HepG2 (cell line): ENCODE results near the gene WDR91. TPM values are rescaled to one million over a fixed set of nuclear protein-coding genes. Genes with fewer than 3 reads are reported as not detected.

Source experiments
- ARNTL ChIP-seq: sonication (generic); formaldehyde crosslinking; IDR thresholded peaks from 2 replicates; pipeline ENCODE4 v1.4.0; 2020; ENCODE audit warnings: mild to moderate bottlenecking, missing genetic modification reagents
- CENPT ChIP-seq: sonication (generic); formaldehyde crosslinking; IDR thresholded peaks from 2 replicates; pipeline ENCODE4 v1.8.0; 2022; ENCODE audit warnings: low read depth, mild to moderate bottlenecking, moderate library complexity, missing genetic modification reagents
- HNRNPUL1 ChIP-seq: fragments of 200-400 bp; formaldehyde crosslinking; IDR thresholded peaks from 2 replicates; pipeline ENCODE4 v1.6.1; 2017; ENCODE audit warnings: low read depth, mild to moderate bottlenecking, low read length, moderate library complexity
- MXI1 ChIP-seq: IDR thresholded peaks from 3 replicates; pipeline ENCODE4 v1.6.1; 2012; ENCODE audit warnings: low read depth, low read length, inconsistent platforms, borderline replicate concordance
- PITX1 ChIP-seq: sonication (generic); formaldehyde crosslinking; IDR thresholded peaks from 2 replicates; pipeline ENCODE4 v1.5.1; 2020; ENCODE audit warnings: mild to moderate bottlenecking, missing genetic modification reagents
- SMAD1 ChIP-seq: sonication (generic); formaldehyde crosslinking; IDR thresholded peaks from 2 replicates; pipeline ENCODE4 v1.4.0; 2020; ENCODE audit warnings: missing genetic modification reagents, low read depth, mild to moderate bottlenecking, borderline replicate concordance
- SOX13 ChIP-seq, 3 experiments: fragments of 450-650 bp in 1 of 3; sonication (generic) in 1 of 3; formaldehyde crosslinking in 1 of 3; IDR thresholded peaks in 2 of 3; conservative IDR thresholded peaks in 1 of 3; 2 replicates each; pipeline versions ENCODE4 v1.5.0 to v1.6.1; 2016 to 2020; ENCODE audit warnings: antibody characterized with exemption in 1 of 3, mild to moderate bottlenecking in 1 of 3, missing compliant biosample characterization in 1 of 3, missing genetic modification reagents in 1 of 3, moderate library complexity in 1 of 3
- SPEN ChIP-seq: sonication (generic); formaldehyde crosslinking; IDR thresholded peaks from 2 replicates; pipeline ENCODE4 v1.5.1; 2020; ENCODE audit warnings: low read depth, mild to moderate bottlenecking, missing genetic modification reagents
- ZNF225 ChIP-seq: sonication (generic); formaldehyde crosslinking; IDR thresholded peaks from 2 replicates; pipeline ENCODE4 v1.4.0; 2020; ENCODE audit warnings: mild to moderate bottlenecking, missing genetic modification reagents
- ZNF230 ChIP-seq: sonication (generic); formaldehyde crosslinking; IDR thresholded peaks from 2 replicates; pipeline ENCODE4 v1.4.0; 2020; ENCODE audit warnings: mild to moderate bottlenecking, missing genetic modification reagents
- ZNF34 ChIP-seq: sonication (generic); formaldehyde crosslinking; IDR thresholded peaks from 2 replicates; pipeline ENCODE4 v1.4.0; 2020; ENCODE audit warnings: mild to moderate bottlenecking, missing genetic modification reagents, borderline replicate concordance
- polyA plus RNA-seq, 8 experiments: library from polyadenylated mRNA; depleted of rRNA in 3 of 8; stranded (reverse) in 7 of 8; unstranded in 1 of 8; fragments of >200 nt; fragmentation: Illumina TruSeq in 4 of 8; extraction: Trizol in 4 of 8; gene quantifications; 2 replicates each; pipeline versions ENCODE4 v1.2.1 to v1.2.3, GENCODE V29; 2011 to 2016; ENCODE audit warnings: low read depth in 4 of 8, missing spikeins in 1 of 8, mixed read lengths in 1 of 8; ENCODE audit not compliant: insufficient read depth in 1 of 8
- total RNA-seq, 5 experiments: library from RNA; depleted of rRNA; stranded (reverse); fragments of >200 nt; fragmentation: Illumina TruSeq; extraction: Trizol; gene quantifications; 2 replicates each; pipeline ENCODE4 v1.2.3, GENCODE V29; 2016; ENCODE audit warnings: low read depth in 1 of 5
- TF ChIP-seq, protein P1 (sequence below): sonication (generic); formaldehyde crosslinking; IDR thresholded peaks from 2 replicates; pipeline ENCODE4 v1.4.0; 2020; ENCODE audit warnings: missing genetic modification reagents
- TF ChIP-seq, protein P2 (sequence below): sonication (generic); formaldehyde crosslinking; IDR thresholded peaks from 2 replicates; pipeline ENCODE4 v1.5.0; 2020; ENCODE audit warnings: mild to moderate bottlenecking, missing genetic modification reagents
- TF ChIP-seq, protein P3 (sequence below): sonication (generic); formaldehyde crosslinking; IDR thresholded peaks from 2 replicates; pipeline ENCODE4 v1.4.0; 2020; ENCODE audit warnings: mild to moderate bottlenecking, missing genetic modification reagents, borderline replicate concordance
- TF ChIP-seq, protein P4 (sequence below): sonication (generic); formaldehyde crosslinking; IDR thresholded peaks from 2 replicates; pipeline ENCODE4 v1.4.0; 2020; ENCODE audit warnings: mild to moderate bottlenecking, missing genetic modification reagents
- TF ChIP-seq, protein P5 (sequence below): IDR thresholded peaks from 2 replicates; pipeline ENCODE4 v1.6.1; 2016; ENCODE audit warnings: missing compliant biosample characterization, missing genetic modification reagents, borderline replicate concordance

Gene WDR91
- total and polyA plus RNA-seq, 2 of the 13 experiments (the other 11 are each of a cell fraction or from before 2014, with no cell fraction given), result 11.6 to 12.1 TPM

DNA sequence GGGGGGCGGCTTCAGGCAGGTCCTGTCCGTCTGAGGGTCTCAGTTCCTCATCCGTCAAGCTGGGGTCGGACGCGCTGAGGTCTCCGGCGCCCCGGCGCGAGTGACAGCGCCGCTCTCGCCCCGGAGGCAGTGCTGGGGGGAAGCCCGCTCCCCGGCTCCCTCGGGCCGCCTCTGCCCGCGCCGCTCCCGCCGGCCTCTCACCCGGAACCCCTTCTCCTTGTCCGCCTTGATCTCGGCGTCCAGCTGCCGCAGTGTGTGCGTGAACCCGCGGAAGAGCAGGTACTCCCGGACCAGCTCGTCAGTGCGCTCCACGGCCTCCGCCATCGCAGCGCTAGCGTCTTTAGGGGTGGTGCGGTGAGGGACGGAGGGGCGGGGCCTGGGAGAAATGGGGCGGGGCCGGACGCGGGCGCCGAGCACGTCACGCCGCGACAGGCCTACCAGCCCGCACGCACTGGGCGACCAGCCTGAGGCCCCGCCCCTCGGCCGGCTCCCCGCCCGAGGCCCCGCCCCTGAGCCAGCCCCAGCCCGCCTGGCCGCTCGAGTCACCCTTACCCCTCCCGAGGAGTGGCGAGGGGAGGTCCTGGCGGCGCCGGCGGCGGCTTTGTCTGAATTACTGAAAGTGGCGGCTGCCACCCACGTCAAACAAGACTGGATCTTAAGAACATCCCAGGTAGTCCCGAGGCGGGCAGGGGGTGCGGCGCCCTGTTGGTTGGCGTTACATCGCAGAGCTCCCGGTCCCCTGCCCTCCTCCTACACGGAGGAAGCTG is at the start of gene WDR91 (continued):
- no peak for TF ChIP-seq ZNF230 (CRISPR knock-in tag)
- TF ChIP-seq ZNF34, result no peak
- TF ChIP-seq, protein P1, sequence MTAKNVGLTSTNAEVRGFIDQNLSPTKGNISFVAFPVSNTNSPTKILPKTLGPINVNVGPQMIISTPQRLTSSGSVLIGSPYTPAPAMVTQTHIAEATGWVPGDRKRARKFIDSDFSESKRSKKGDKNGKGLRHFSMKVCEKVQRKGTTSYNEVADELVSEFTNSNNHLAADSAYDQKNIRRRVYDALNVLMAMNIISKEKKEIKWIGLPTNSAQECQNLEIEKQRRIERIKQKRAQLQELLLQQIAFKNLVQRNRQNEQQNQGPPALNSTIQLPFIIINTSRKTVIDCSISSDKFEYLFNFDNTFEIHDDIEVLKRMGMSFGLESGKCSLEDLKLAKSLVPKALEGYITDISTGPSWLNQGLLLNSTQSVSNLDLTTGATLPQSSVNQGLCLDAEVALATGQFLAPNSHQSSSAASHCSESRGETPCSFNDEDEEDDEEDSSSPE, result 0 out of 2 replicates have a peak, but pooled peaks have one; percentile 31
- TF ChIP-seq SOX13 (IDR thresholded peaks at IDR 0.05), result no peak
- TF ChIP-seq SOX13 (CRISPR knock-in tag; conservative IDR thresholded peaks at IDR 0.05 in 1 of 2, IDR thresholded peaks at IDR 0.05 in 1 of 2), result no peak; a peak in 2 of 4 replicates
- TF ChIP-seq, protein P2, sequence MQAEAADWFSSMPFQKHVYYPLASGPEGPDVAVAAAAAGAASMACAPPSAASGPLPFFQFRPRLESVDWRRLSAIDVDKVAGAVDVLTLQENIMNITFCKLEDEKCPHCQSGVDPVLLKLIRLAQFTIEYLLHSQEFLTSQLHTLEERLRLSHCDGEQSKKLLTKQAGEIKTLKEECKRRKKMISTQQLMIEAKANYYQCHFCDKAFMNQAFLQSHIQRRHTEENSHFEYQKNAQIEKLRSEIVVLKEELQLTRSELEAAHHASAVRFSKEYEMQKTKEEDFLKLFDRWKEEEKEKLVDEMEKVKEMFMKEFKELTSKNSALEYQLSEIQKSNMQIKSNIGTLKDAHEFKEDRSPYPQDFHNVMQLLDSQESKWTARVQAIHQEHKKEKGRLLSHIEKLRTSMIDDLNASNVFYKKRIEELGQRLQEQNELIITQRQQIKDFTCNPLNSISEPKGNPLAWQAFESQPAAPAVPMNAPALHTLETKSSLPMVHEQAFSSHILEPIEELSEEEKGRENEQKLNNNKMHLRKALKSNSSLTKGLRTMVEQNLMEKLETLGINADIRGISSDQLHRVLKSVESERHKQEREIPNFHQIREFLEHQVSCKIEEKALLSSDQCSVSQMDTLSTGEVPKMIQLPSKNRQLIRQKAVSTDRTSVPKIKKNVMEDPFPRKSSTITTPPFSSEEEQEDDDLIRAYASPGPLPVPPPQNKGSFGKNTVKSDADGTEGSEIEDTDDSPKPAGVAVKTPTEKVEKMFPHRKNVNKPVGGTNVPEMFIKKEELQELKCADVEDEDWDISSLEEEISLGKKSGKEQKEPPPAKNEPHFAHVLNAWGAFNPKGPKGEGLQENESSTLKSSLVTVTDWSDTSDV (CRISPR knock-in tag), result peak; percentile 50; the same call in 1 of the 2 replicates
- TF ChIP-seq, protein P3, sequence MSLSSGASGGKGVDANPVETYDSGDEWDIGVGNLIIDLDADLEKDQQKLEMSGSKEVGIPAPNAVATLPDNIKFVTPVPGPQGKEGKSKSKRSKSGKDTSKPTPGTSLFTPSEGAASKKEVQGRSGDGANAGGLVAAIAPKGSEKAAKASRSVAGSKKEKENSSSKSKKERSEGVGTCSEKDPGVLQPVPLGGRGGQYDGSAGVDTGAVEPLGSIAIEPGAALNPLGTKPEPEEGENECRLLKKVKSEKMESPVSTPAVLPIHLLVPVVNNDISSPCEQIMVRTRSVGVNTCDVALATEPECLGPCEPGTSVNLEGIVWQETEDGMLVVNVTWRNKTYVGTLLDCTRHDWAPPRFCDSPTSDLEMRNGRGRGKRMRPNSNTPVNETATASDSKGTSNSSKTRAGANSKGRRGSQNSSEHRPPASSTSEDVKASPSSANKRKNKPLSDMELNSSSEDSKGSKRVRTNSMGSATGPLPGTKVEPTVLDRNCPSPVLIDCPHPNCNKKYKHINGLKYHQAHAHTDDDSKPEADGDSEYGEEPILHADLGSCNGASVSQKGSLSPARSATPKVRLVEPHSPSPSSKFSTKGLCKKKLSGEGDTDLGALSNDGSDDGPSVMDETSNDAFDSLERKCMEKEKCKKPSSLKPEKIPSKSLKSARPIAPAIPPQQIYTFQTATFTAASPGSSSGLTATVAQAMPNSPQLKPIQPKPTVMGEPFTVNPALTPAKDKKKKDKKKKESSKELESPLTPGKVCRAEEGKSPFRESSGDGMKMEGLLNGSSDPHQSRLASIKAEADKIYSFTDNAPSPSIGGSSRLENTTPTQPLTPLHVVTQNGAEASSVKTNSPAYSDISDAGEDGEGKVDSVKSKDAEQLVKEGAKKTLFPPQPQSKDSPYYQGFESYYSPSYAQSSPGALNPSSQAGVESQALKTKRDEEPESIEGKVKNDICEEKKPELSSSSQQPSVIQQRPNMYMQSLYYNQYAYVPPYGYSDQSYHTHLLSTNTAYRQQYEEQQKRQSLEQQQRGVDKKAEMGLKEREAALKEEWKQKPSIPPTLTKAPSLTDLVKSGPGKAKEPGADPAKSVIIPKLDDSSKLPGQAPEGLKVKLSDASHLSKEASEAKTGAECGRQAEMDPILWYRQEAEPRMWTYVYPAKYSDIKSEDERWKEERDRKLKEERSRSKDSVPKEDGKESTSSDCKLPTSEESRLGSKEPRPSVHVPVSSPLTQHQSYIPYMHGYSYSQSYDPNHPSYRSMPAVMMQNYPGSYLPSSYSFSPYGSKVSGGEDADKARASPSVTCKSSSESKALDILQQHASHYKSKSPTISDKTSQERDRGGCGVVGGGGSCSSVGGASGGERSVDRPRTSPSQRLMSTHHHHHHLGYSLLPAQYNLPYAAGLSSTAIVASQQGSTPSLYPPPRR (CRISPR knock-in tag), result no peak
- TF ChIP-seq MXI1, result peak; percentile 38; the same call in 1 of the 3 replicates
- 0 out of 2 replicates have a peak, but pooled peaks have one; percentile 27 for TF ChIP-seq ARNTL (CRISPR knock-in tag)
- TF ChIP-seq, protein P4, sequence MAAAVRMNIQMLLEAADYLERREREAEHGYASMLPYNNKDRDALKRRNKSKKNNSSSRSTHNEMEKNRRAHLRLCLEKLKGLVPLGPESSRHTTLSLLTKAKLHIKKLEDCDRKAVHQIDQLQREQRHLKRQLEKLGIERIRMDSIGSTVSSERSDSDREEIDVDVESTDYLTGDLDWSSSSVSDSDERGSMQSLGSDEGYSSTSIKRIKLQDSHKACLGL (CRISPR knock-in tag), result no peak; the same call in 1 of the 2 replicates
- TF ChIP-seq PITX1 (CRISPR knock-in tag), result no peak
- no peak for TF ChIP-seq CENPT
- 0 out of 2 replicates have a peak, but pooled peaks have one; percentile 52 for TF ChIP-seq ZNF225 (CRISPR knock-in tag)
- TF ChIP-seq, protein P5, sequence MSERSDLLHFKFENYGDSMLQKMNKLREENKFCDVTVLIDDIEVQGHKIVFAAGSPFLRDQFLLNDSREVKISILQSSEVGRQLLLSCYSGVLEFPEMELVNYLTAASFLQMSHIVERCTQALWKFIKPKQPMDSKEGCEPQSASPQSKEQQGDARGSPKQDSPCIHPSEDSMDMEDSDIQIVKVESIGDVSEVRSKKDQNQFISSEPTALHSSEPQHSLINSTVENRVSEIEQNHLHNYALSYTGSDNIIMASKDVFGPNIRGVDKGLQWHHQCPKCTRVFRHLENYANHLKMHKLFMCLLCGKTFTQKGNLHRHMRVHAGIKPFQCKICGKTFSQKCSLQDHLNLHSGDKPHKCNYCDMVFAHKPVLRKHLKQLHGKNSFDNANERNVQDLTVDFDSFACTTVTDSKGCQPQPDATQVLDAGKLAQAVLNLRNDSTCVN, result peak; percentile 8; the same call in 1 of the 2 replicates
- no peak for TF ChIP-seq HNRNPUL1
- peak; percentile 18; the same call in 1 of the 2 replicates for TF ChIP-seq SPEN
- no peak for TF ChIP-seq SMAD1 (CRISPR knock-in tag)
